Stimulated activated CD4-positive, alpha-beta T cell treated with anti-CD3 and anti-CD28 coated beads, TNF-alpha, amount 100 ng/mL, for 4 hours (primary cell): ENCODE results near the gene APOLD1.
"Not testable (repeated sequence)": the region's sequence is repeated elsewhere in the genome, so short reads cannot be mapped to it uniquely, and the experiment has no call there.

Experiments used
- DNase-seq, 3 experiments: peaks; one replicate each; pipeline ENCODE4 v3.0.0-alpha.2; 2020; ENCODE audit warnings: low read depth in 3 of 3

Gene APOLD1

GRCh38 chr12:12786706-12787601, 1.5 kb downstream of the APOLD1 start:
- peak; percentile 53 to 64 (median 53) for DNase-seq

DNA sequence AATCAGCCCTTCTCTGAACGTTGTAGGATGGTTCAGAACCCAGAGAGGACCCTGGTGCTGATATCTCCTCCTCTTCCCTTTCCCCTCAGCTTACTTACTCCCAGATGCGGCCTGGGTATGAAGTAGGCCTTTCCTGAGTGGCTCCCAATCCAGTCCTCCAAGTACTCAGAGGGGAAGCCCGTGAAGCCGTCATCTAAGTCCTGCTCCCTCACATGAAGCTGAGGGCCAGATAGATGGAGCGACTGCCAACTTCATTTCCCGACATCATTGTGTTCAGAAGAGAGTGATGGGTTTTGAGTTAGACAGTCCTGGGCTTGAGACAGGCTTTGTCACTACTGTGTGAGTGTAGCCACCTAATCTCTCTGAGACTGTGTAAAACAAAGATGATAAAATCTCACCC, 2.7 kb downstream of the APOLD1 start:
- DNase-seq, result no peak

GRCh38 chr12:12788675-12789368, 3.4 kb downstream of the APOLD1 start:
- DNase-seq, result peak in 2 of 3 experiments; percentile 33 to 46

- no peak for DNase-seq
Observed at GRCh38 chr12:12790956-12791355, 5.5 kb downstream of the APOLD1 start.

GRCh38 chr12:12791756-12792369, 6.4 kb downstream of the APOLD1 start:
- DNase-seq, result no peak

GRCh38 chr12:12792421-12792820, 7.0 kb downstream of the APOLD1 start:
- no peak for DNase-seq

GRCh38 chr12:12794686-12795085, 9.2 kb downstream of the APOLD1 start:
- no peak for DNase-seq

GRCh38 chr12:12796171-12796570, 10.7 kb downstream of the APOLD1 start:
- DNase-seq, result no peak

DNA sequence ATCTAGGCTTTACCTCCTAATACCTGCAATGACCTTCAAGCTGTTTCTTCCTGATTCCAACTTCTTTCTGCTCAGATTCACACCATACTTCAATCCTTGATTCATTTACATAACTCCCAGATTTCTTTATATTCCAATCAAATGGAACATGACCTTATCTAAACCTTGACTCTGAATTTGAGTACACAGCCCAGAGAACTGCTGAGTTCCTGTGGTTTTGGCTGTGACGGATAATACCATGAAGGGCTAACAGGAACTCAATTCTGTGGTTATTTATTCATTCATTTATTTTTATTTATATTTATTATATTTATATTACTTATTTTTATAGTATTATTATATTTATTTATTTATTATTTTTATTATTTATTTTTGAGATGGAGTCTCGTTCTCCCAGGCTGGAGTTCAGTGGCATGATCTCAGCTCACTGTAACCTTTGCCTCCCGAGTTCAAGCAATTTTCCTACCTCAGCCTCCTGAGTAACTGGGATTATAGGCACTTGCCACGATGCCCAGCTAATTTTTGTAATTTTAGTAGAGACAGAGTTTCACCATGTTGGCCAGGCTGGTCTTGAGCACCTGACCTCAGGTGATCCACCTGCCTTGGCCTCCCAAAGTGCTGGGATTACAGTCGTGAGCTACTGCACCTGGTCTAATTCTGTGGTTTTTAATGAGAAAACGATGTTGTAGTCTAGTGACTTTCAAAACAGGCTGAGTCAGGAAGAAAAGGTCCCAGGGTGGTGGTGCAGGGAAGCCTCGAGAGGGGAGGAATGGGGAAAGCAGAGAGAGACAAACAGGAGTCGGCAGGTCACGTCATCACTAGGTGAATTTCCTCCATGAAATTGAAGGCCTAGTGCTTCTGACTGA, 11.7 kb downstream of the APOLD1 start:
- DNase-seq, result no peak

GRCh38 chr12:12797794-12798152, 12.3 kb downstream of the APOLD1 start:
- DNase-seq, result no peak

DNA sequence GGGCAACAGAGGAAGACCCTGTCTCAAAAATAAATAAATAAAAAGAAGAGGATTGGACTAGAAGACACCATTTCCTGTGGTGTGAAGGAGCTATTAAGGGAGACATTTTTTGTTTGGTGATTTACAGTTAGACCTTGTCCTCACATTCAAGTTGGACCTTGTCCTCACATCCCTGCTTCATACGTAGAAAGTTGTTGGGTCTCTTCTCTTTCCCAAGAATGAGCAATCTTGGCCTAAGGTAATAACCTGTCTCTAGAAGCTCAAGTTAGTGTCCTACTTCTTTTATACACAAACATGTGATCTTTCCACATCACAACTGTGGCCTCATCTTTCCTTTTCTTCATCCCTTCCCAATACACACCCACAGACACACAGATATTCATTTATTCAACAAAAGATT, 13.0 kb downstream of the APOLD1 start:
- DNase-seq, result no peak

DNA sequence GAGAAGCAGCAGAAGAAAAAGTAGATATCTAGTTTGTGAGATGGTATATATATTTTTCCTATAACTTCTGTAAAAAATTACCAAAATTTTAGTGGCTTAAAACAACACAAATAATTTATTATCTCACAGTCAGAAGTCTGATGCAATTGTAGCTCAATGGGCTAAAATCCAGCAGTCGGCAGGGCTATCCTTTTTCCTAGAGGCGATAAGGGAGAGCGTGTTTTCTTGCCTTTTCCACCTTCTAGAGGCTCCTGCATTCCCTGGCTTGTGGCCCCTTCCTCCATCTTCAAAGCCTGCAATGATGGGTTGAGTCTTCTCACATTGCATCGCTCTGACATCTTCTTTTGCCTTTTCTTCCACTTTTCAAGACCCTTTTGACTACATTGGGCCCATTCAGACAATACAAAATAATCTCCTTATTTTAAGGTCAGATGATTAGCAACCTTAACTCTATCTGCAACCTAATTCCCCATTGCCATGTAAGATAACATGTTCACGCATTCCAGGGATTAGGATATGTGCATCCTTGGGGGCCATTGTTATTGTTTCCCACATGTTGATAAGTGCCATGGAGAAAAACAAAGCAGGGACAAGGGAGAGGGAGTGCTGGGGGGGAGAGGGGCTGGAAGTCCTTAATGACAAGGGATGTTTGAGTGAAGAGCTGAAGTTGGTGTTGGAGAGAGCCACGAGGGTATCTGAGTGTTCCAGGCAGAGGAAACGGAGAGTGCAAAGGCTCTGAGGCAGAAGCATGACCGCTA, 13.9 kb downstream of the APOLD1 start:
- DNase-seq, result no peak

DNA sequence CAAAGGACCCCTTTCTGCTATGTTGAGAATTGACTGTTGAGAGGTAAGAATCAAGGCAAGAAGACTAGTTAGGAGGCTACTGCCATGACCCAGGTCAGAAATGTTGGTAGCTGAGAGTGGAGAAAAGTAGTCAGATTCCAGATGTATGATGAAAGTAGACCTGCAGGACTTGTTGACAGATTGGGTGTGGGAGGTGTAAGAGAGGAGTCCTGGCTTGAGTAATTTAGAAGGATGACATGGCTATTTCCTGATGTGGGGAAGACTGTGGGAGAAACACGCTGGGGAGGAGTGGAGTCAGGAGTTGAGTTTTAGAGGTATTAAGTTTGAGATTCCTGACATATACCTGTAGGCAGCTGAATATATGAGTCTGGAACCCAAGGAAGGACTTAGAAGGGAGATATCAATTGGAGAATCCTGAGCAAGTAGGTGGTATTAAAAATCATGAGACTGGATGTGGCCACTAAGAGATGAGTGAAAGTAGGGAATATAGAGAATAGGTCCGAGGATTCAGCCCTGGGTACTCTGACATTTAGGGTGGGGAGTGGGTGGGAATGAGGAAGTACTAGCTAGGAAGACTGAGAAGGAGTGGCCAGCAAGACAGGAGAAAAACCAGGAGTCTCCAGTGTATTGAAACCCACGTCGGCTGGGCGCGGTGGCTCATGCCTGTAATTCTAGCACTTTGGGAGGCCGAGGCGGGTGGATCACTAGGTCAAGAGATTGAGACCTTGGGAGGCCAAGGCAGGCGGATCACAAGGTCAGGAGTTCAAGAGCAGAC, 15.1 kb downstream of the APOLD1 start:
- no peak for DNase-seq

- not testable (repeated sequence) for DNase-seq
Observed at GRCh38 chr12:12801656-12802055, 16.2 kb downstream of the APOLD1 start.

- peak in 1 of 3 experiments; percentile 29 for DNase-seq
Observed at GRCh38 chr12:12803186-12803585, 17.7 kb downstream of the APOLD1 start.

GRCh38 chr12:12804011-12804410, 18.6 kb downstream of the APOLD1 start:
- DNase-seq, result no peak

DNA sequence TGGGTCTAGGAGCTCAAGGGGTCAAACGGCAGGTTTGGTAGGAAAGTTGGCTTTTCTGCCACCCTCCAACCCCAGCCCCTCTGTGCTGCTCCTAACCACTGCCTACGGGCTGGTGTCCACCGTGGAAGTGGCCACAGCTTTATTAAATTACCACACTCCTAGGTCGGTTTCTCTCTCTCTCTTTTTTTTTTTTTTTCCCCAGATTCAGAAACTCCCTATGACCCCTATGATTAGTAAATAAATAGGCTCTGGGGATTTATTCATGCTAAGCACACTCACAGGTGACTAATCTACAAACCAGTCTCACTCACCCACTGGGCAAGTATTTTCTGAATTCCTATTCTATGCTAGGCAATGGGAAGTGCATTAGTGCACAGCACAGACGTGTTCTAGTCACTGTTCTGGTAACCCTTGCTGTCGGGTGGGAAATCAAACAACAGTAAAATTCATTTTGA, 19.0 kb downstream of the APOLD1 start:
- no peak for DNase-seq

- DNase-seq, result no peak
Observed at GRCh38 chr12:12806784-12807516, 21.5 kb downstream of the APOLD1 start.

DNA sequence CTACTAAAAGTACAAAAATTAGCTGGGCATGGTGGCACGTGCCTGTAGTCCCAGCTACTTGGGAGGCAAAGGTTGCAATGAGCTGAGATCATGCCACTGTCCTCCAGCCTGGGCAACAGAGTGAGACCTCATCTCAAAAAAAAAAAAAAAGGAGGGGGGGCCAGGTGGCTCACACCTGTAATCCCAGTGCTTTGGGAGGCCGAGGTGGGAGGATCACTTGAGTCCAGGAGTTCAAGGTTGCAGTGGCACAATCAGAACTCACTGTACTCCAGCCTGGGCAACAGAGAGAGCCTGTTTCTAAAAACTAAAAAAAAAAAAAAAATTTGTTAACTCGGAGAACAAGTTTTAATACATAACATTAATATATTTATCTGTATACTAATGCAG, 22.1 kb downstream of the APOLD1 start:
- DNase-seq, result not testable (repeated sequence)
